Caco-2 (cell line): ENCODE results near the gene MYL12B. TPM values are rescaled to one million over a fixed set of nuclear protein-coding genes. Genes with fewer than 3 reads are reported as not detected.

ENCODE experiments used
- BruUV-seq: library from RNA; stranded (reverse); fragments of 400-500 nt; replicated peaks from 2 replicates; lab custom pipeline; 2021; lab: Mats Ljungman, UMichigan
- CTCF ChIA-PET: fragments of 300-600 bp; sonication (Branson Sonifier 250); formaldehyde crosslinking; loops from one replicate; lab custom pipeline; 2022; ENCODE audit warnings: antibody characterized with exemption; lab: Charles Lee
- POLR2A ChIA-PET: fragments of 300-600 bp; sonication (Branson Sonifier 250); formaldehyde crosslinking; loops from one replicate; lab custom pipeline; 2022; ENCODE audit warnings: antibody characterized with exemption; lab: Charles Lee
- DNase-seq, 2 experiments: peaks; one replicate each; pipeline versions ENCODE4 v3.0.0 to v3.0.0-alpha.2; 2020 to 2022
- H3K27me3 ChIP-seq: replicated peaks from 2 replicates; pipeline ENCODE4 v1.6.0; 2011; ENCODE audit warnings: low read length; ENCODE audit not compliant: control insufficient read depth, insufficient read depth
- H3K36me3 ChIP-seq: 2 replicates; pipeline ENCODE4 v1.5.1; 2011; ENCODE audit warnings: low read length; ENCODE audit not compliant: control insufficient read depth, insufficient read depth
- H3K4me1 ChIP-seq: fragments of 250-450 bp; sonication (Bioruptor Pico); 2 replicates; pipeline ENCODE4 v1.5.1; 2020; ENCODE audit warnings: mild to moderate bottlenecking
- H3K4me3 ChIP-seq: 2 replicates; pipeline ENCODE4 v1.5.1; 2011; ENCODE audit warnings: low read depth, mild to moderate bottlenecking, control low read depth, low read length
- H3K9me3 ChIP-seq: fragments of 250-450 bp; sonication (Bioruptor Pico); 2 replicates; pipeline ENCODE4 v1.5.1; 2020; ENCODE audit warnings: mild to moderate bottlenecking, moderate library complexity
- H3K27ac Mint-ChIP-seq: one replicate; pipeline ENCODE4 v1.8.0; 2022; ENCODE audit warnings: mixed read lengths; ENCODE audit not compliant: unreplicated experiment
- H3K27me3 Mint-ChIP-seq: one replicate; pipeline ENCODE4 v1.8.0; 2022; ENCODE audit warnings: mixed read lengths; ENCODE audit not compliant: insufficient read depth, unreplicated experiment
- H3K36me3 Mint-ChIP-seq: one replicate; pipeline ENCODE4 v1.8.0; 2022; ENCODE audit warnings: mild to moderate bottlenecking, mixed read lengths; ENCODE audit not compliant: insufficient read depth, unreplicated experiment
- H3K4me1 Mint-ChIP-seq: one replicate; pipeline ENCODE4 v1.8.0; 2022; ENCODE audit warnings: low read depth, mixed read lengths; ENCODE audit not compliant: unreplicated experiment
- H3K4me3 Mint-ChIP-seq: one replicate; pipeline ENCODE4 v1.8.0; 2022; ENCODE audit warnings: mild to moderate bottlenecking, moderate library complexity, mixed read lengths; ENCODE audit not compliant: unreplicated experiment
- H3K9me3 Mint-ChIP-seq: one replicate; pipeline ENCODE4 v1.8.0; 2022; ENCODE audit warnings: mixed read lengths; ENCODE audit not compliant: unreplicated experiment
- intact Hi-C: fragments of 100-400 bp; cut with micrococcal nuclease; formaldehyde crosslinking; loops from one replicate; pipeline ENCODE4 v1.10.0; 2022; ENCODE audit not compliant: unreplicated experiment
- total RNA-seq: library from RNA; stranded (reverse); gene quantifications from 2 replicates; pipeline ENCODE4 v1.2.3, GENCODE V29; 2022
- TF ChIP-seq, protein P1 (sequence below), 2 experiments: fragments of 200-600 bp in 1 of 2; IDR thresholded peaks; 1 replicate in 1 of 2; 2 replicates in 1 of 2; pipeline versions ENCODE4 v1.5.1 to v1.8.0; 2011 to 2022; ENCODE audit warnings: antibody characterized with exemption in 1 of 2, control low read depth in 1 of 2, inconsistent platforms in 1 of 2, low read depth in 1 of 2, low read length in 1 of 2, mild to moderate bottlenecking in 1 of 2, moderate library complexity in 1 of 2; ENCODE audit not compliant: insufficient read depth in 1 of 2, severe bottlenecking in 1 of 2, unreplicated experiment in 1 of 2

The MYL12B gene
- total RNA-seq, 1 experiment from 2014 or later, result 467 TPM

DNA sequence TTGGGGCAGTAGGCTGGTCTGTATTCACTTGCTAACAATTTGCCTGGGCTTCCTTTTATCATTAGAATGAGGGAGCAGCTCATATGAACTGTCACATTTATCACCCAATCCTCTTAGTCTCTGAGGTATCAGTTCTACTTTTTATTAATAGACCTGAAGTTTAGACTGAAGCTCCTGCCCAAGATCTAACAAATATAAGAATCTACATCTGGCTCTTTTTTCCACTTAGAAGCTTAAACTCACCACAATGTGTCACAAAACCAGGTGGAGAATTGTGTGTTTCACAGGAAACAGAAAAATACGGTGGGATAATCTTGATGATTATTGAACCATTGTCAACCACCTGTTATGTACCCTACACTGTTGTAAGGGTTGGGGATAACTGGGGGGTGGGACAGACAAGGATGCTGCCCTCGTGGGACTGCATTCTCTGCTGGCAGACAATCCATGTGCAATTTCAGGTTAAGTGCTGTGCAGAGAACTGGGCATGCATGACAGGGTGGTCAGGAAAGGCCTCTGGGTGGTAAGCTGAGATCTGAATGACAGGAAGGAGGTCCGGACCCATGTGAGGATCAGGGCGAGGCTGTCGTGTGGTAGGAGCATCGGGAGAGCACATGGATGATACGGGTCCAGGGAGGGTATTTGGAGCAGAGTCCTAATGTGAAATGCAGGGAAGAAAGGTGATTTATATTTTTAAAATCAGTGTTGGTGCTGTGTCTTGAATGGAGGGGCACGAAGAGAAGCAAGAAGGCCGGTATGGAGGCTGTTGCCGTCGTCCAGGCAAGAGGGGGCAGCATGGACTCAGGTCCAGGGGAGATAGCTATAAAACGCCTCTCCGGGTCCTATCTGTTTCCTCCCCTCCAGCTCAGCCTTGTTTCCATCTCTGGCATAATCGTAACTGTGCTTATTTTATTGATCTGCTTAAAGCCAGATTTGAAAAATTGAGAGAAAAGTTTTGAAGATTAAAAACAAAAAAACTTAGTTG lies 17.6 kb downstream of the MYL12B start:
- Mint-ChIP-seq H3K9me3 (no peaks in the 10 kb centered on the region), H3K4me1 (peaks cover 19% of the 10 kb centered on the region), H3K27ac (peak overlapping the region; percentile 74), H3K27me3 (no peaks in the 10 kb centered on the region), H3K36me3 (peaks cover 65% of the 10 kb centered on the region), H3K4me3 (no peak overlapping the region)
- TF ChIP-seq, protein P1, sequence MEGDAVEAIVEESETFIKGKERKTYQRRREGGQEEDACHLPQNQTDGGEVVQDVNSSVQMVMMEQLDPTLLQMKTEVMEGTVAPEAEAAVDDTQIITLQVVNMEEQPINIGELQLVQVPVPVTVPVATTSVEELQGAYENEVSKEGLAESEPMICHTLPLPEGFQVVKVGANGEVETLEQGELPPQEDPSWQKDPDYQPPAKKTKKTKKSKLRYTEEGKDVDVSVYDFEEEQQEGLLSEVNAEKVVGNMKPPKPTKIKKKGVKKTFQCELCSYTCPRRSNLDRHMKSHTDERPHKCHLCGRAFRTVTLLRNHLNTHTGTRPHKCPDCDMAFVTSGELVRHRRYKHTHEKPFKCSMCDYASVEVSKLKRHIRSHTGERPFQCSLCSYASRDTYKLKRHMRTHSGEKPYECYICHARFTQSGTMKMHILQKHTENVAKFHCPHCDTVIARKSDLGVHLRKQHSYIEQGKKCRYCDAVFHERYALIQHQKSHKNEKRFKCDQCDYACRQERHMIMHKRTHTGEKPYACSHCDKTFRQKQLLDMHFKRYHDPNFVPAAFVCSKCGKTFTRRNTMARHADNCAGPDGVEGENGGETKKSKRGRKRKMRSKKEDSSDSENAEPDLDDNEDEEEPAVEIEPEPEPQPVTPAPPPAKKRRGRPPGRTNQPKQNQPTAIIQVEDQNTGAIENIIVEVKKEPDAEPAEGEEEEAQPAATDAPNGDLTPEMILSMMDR (IDR thresholded peaks at IDR 0.05; ENCODE audit: insufficient read depth in 1 of 2, low read depth in 1 of 2, low read length in 1 of 2, severe bottlenecking in 1 of 2, unreplicated experiment in 1 of 2), result no peak
- intact Hi-C loops, result loop anchor here (2.0 to 5.0 kb wide), 2 partner anchors 103 to 491 kb away; no protein-coding TSS in a partner anchor
- no peak overlapping the region for H3K4me3 ChIP-seq
- no peaks in the 10 kb centered on the region for H3K27me3 ChIP-seq
- no peaks in the 10 kb centered on the region for H3K4me1 ChIP-seq
- no peaks in the 10 kb centered on the region; the same call in 1 of the 2 replicates for H3K36me3 ChIP-seq
- H3K9me3 ChIP-seq, result no peaks in the 10 kb centered on the region
- ChIA-PET CTCF (interaction anchor here (0.6 to 1.3 kb wide), 5 partner anchors 174 to 387 kb away, joined by 3 to 4 read pairs (median 3); no protein-coding TSS in a partner anchor), POLR2A (interaction anchor here (0.9 kb wide), 1 partner anchor 387 kb away, joined by 3 read pairs; no protein-coding TSS in a partner anchor)
- BruUV-seq, result no TSS peak
- DNase-seq, result no peak

GRCh38 chr18:3281456-3282400 lies 19.8 kb downstream of the MYL12B start:
- no peaks in the 10 kb centered on the region for H3K4me1 ChIP-seq

More at GRCh38 chr18:3281456-3282400, 19.8 kb downstream of the MYL12B start:
- intact Hi-C loops, result loop anchor here (1.0 to 5.0 kb wide), 6 partner anchors 101 to 714 kb away; no protein-coding TSS in a partner anchor
- no peaks in the 10 kb centered on the region for H3K27me3 ChIP-seq
- no peak overlapping the region for H3K27ac Mint-ChIP-seq
- H3K36me3 Mint-ChIP-seq, result peaks cover 44% of the 10 kb centered on the region
- CTCF ChIA-PET, result interaction anchor here (0.6 to 3.2 kb wide), 6 partner anchors 163 to 717 kb away, joined by 3 to 27 read pairs (median 3); no protein-coding TSS in a partner anchor
- H3K36me3 ChIP-seq, result no peaks in the 10 kb centered on the region; the same call in 1 of the 2 replicates
- no TSS peak for BruUV-seq
- H3K9me3 ChIP-seq, result no peaks in the 10 kb centered on the region
- peaks cover 13% of the 10 kb centered on the region for H3K4me1 Mint-ChIP-seq
- H3K4me3 Mint-ChIP-seq, result no peak overlapping the region
- POLR2A ChIA-PET, result no interaction called here
- TF ChIP-seq, protein P1 (IDR thresholded peaks at IDR 0.05; ENCODE audit: insufficient read depth in 1 of 2, low read depth in 1 of 2, low read length in 1 of 2, severe bottlenecking in 1 of 2, unreplicated experiment in 1 of 2), result peak; percentile 33 to 66
- no peaks in the 10 kb centered on the region for H3K27me3 Mint-ChIP-seq
- peaks cover 11% of the 10 kb centered on the region for H3K9me3 Mint-ChIP-seq
- DNase-seq, result peak in 1 of 2 experiments; percentile 78
- no peak overlapping the region for H3K4me3 ChIP-seq
